ENCODE measurements around the gene MRPL24.
"Not testable (repeated sequence)": the region's sequence is repeated elsewhere in the genome, so short reads cannot be mapped to it uniquely, and the experiment has no call there.

The MRPL24 gene

GRCh38 chr1:156772222-156772621, 31.3 kb upstream of the MRPL24 start:
- H3K9me3 ChIP-seq (ENCODE audit: insufficient read depth, low read depth, low read length) = no peaks in the 10 kb centered on the region
- no peak overlapping the region for H3K27ac ChIP-seq (ENCODE audit: low read length)
- H3K9ac ChIP-seq (ENCODE audit: low read depth, low read length) = no peak overlapping the region
- peaks cover 9% of the 10 kb centered on the region; the same call in 1 of the 2 replicates for H3K4me1 ChIP-seq (ENCODE audit: insufficient read depth, low read length)
- H3K4me3 ChIP-seq (ENCODE audit: low read length) = no peak overlapping the region
- H3K36me3 ChIP-seq (ENCODE audit: insufficient read depth, low read depth, low read length) = peaks cover 35% of the 10 kb centered on the region
- no peaks in the 10 kb centered on the region for H3K27me3 ChIP-seq (ENCODE audit: insufficient read depth, low read length)

- peaks cover 15% of the 10 kb centered on the region; the same call in 1 of the 2 replicates for H3K4me1 ChIP-seq (ENCODE audit: insufficient read depth, low read length)
- H3K9me3 ChIP-seq (ENCODE audit: insufficient read depth, low read depth, low read length) = no peaks in the 10 kb centered on the region
- peak overlapping the region; percentile 93 for H3K9ac ChIP-seq (ENCODE audit: low read depth, low read length)
- H3K27ac ChIP-seq (ENCODE audit: low read length) = no peak overlapping the region
- no peaks in the 10 kb centered on the region for H3K27me3 ChIP-seq (ENCODE audit: insufficient read depth, low read length)
- peaks cover 30% of the 10 kb centered on the region for H3K36me3 ChIP-seq (ENCODE audit: insufficient read depth, low read depth, low read length)
- peak overlapping the region; percentile 97 for H3K4me3 ChIP-seq (ENCODE audit: low read length)
Observed at GRCh38 chr1:156768610-156769295, 27.9 kb upstream of the MRPL24 start.

GRCh38 chr1:156767879-156768604, 27.2 kb upstream of the MRPL24 start:
- Histone ChIP-seq H3K4me3 (ENCODE audit: low read length) (peak overlapping the region; percentile 97), H3K36me3 (ENCODE audit: insufficient read depth, low read depth, low read length) (peaks cover 23% of the 10 kb centered on the region), H3K27ac (ENCODE audit: low read length) (no peak overlapping the region), H3K27me3 (ENCODE audit: insufficient read depth, low read length) (no peaks in the 10 kb centered on the region), H3K9me3 (ENCODE audit: insufficient read depth, low read depth, low read length) (no peaks in the 10 kb centered on the region), H3K4me1 (ENCODE audit: insufficient read depth, low read length) (peaks cover 15% of the 10 kb centered on the region; the same call in 1 of the 2 replicates), H3K9ac (ENCODE audit: low read depth, low read length) (peak overlapping the region; percentile 93)

GRCh38 chr1:156767101-156767878, 26.4 kb upstream of the MRPL24 start, which contains the start of gene PRCC:
Gene PRCC, plus strand, starts transcription at chr1:156767535. Its CDS starts 237 bp downstream, at chr1:156767772.
- H3K4me3 ChIP-seq (ENCODE audit: low read length) = peak within 1 kb of the TSS; percentile 97
- H3K9me3 ChIP-seq (ENCODE audit: insufficient read depth, low read depth, low read length) = no peaks in the 10 kb centered on the region
- peaks cover 15% of the 10 kb centered on the region; the same call in 1 of the 2 replicates for H3K4me1 ChIP-seq (ENCODE audit: insufficient read depth, low read length)
- peaks cover 18% of the 10 kb centered on the region for H3K36me3 ChIP-seq (ENCODE audit: insufficient read depth, low read depth, low read length)
- H3K27me3 ChIP-seq (ENCODE audit: insufficient read depth, low read length) = no peaks in the 10 kb centered on the region
- peak within 1 kb of the TSS; percentile 93 for H3K9ac ChIP-seq (ENCODE audit: low read depth, low read length)
- H3K27ac ChIP-seq (ENCODE audit: low read length) = peak within 1 kb of the TSS; percentile 77

- H3K27me3 ChIP-seq (ENCODE audit: insufficient read depth, low read length) = no peaks in the 10 kb centered on the region
Observed at GRCh38 chr1:156766298-156767100, 25.6 kb upstream of the MRPL24 start.

GRCh38 chr1:156765666-156766065, 24.8 kb upstream of the MRPL24 start:
- H3K27ac ChIP-seq (ENCODE audit: low read length) = no peak overlapping the region
- H3K36me3 ChIP-seq (ENCODE audit: insufficient read depth, low read depth, low read length) = peaks cover 3% of the 10 kb centered on the region; the same call in 1 of the 2 replicates
- H3K4me3 ChIP-seq (ENCODE audit: low read length) = no peak overlapping the region
- no peaks in the 10 kb centered on the region for H3K27me3 ChIP-seq (ENCODE audit: insufficient read depth, low read length)
- H3K4me1 ChIP-seq (ENCODE audit: insufficient read depth, low read length) = peaks cover 15% of the 10 kb centered on the region; the same call in 1 of the 2 replicates
- no peaks in the 10 kb centered on the region for H3K9me3 ChIP-seq (ENCODE audit: insufficient read depth, low read depth, low read length)
- no peak overlapping the region; the same call in 1 of the 2 replicates for H3K9ac ChIP-seq (ENCODE audit: low read depth, low read length)

More at GRCh38 chr1:156766298-156767100, 25.6 kb upstream of the MRPL24 start:
- Histone ChIP-seq H3K36me3 (ENCODE audit: insufficient read depth, low read depth, low read length) (peaks cover 11% of the 10 kb centered on the region), H3K9ac (ENCODE audit: low read depth, low read length) (peak overlapping the region; percentile 87), H3K4me3 (ENCODE audit: low read length) (peak overlapping the region; percentile 97), H3K9me3 (ENCODE audit: insufficient read depth, low read depth, low read length) (no peaks in the 10 kb centered on the region), H3K4me1 (ENCODE audit: insufficient read depth, low read length) (peaks cover 15% of the 10 kb centered on the region; the same call in 1 of the 2 replicates), H3K27ac (ENCODE audit: low read length) (peak overlapping the region; percentile 77)

- H3K27ac ChIP-seq (ENCODE audit: low read length); H3K9me3 ChIP-seq (ENCODE audit: insufficient read depth, low read depth, low read length); H3K9ac ChIP-seq (ENCODE audit: low read depth, low read length); H3K36me3 ChIP-seq (ENCODE audit: insufficient read depth, low read depth, low read length); H3K4me3 ChIP-seq (ENCODE audit: low read length); H3K27me3 ChIP-seq (ENCODE audit: insufficient read depth, low read length): not testable (repeated sequence)
- H3K4me1 ChIP-seq (ENCODE audit: insufficient read depth, low read length) = peaks cover 15% of the 10 kb centered on the region; the same call in 1 of the 2 replicates
Observed at GRCh38 chr1:156765136-156765535, 24.2 kb upstream of the MRPL24 start.

GRCh38 chr1:156760796-156761104, 19.9 kb upstream of the MRPL24 start:
- no peak overlapping the region for H3K27ac ChIP-seq (ENCODE audit: low read length)
- H3K9ac ChIP-seq (ENCODE audit: low read depth, low read length) = no peak overlapping the region
- H3K27me3 ChIP-seq (ENCODE audit: insufficient read depth, low read length) = no peaks in the 10 kb centered on the region
- no peak overlapping the region for H3K4me3 ChIP-seq (ENCODE audit: low read length)
- no peaks in the 10 kb centered on the region; the same call in 1 of the 2 replicates for H3K4me1 ChIP-seq (ENCODE audit: insufficient read depth, low read length)
- H3K36me3 ChIP-seq (ENCODE audit: insufficient read depth, low read depth, low read length) = no peaks in the 10 kb centered on the region
- no peaks in the 10 kb centered on the region for H3K9me3 ChIP-seq (ENCODE audit: insufficient read depth, low read depth, low read length)

GRCh38 chr1:156760092-156760795, 19.4 kb upstream of the MRPL24 start:
- Histone ChIP-seq H3K4me3 (ENCODE audit: low read length) (no peak overlapping the region), H3K9me3 (ENCODE audit: insufficient read depth, low read depth, low read length) (no peaks in the 10 kb centered on the region), H3K36me3 (ENCODE audit: insufficient read depth, low read depth, low read length) (no peaks in the 10 kb centered on the region), H3K27ac (ENCODE audit: low read length) (no peak overlapping the region), H3K27me3 (ENCODE audit: insufficient read depth, low read length) (no peaks in the 10 kb centered on the region), H3K4me1 (ENCODE audit: insufficient read depth, low read length) (no peaks in the 10 kb centered on the region), H3K9ac (ENCODE audit: low read depth, low read length) (no peak overlapping the region)

GRCh38 chr1:156757572-156758253, 16.8 kb upstream of the MRPL24 start:
- H3K27me3 ChIP-seq (ENCODE audit: insufficient read depth, low read length); H3K4me3 ChIP-seq (ENCODE audit: low read length); H3K9ac ChIP-seq (ENCODE audit: low read depth, low read length); H3K4me1 ChIP-seq (ENCODE audit: insufficient read depth, low read length); H3K27ac ChIP-seq (ENCODE audit: low read length); H3K36me3 ChIP-seq (ENCODE audit: insufficient read depth, low read depth, low read length); H3K9me3 ChIP-seq (ENCODE audit: insufficient read depth, low read depth, low read length): not testable (repeated sequence)
